ENCODE results near the gene FILIP1L.

FILIP1L gene

DNA sequence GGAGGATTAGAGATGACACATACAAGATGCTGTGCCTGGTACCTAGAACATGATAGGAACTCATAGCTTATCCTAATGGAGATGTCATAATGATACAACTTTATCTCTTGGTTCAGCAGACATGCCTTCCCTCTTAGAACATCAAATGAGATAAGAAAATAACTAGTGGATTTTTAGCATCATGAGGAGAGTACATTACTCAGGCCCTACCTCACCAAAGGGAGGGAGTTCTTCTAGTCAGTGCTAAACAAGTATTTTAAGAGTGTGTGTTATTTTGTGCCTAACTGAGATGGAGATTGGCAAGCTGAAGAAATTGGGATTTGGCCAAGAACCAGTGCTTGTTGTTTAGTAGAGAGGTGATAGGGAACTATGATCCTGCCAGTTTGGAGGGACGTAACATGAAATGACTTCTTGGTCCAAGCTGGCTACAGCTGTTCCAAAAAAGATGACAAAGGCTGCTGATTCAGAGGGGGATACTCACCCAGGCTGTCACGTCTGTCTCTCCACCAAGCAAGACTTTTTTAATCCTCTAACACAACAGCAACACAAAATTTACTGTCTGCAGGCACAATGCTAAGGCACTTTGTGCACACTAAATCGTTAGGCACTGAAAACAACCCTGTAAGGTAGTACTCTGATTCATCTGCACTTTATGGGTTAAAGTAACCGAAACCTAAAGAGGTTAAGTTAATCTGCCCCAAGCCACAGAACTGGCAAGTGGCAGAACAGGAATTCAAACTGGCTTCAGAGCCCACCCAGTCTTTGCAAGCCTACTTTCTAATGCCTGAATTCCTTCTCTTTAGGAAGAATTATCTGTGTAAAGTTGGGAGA, 170.2 kb downstream of the FILIP1L start:
- no peak for DNase-seq

DNA sequence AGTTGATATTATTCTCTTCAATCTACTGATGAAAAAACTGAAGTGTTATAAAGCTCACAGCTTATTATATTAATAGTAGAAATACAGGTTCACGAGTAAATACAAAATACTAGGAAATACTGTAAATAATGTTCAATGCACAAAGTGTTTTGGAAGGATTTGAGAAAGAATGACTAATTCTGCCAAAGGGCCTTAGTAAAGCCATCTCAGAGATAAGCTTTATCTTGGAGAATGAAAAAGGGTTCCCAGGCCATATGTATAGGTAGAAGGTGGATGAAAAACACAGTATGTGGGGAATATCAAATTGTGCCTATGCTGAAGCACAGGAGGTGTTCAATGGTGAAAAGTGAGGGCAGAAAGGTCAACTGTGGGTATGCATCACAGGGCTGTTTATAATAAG, 173.1 kb downstream of the FILIP1L start:
- no peak for DNase-seq

DNA sequence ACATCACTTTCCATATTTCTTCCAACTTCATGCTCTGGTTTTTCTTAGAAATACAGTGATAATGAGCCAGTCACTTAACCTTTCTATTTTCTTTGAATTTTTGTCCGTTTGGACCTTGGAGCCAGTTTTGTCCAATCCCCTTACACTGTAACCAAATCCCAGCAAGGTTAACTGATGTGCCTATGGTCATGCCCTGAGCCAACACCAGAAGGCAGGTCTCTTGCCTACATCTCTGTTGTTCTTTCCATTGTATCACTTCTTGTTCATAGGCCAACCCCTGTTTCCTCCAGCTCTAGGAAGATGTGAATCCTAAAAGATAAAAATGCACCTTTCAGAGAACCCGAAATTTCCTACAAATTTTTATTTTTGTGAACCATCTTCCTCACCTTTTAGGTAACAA, 174.0 kb downstream of the FILIP1L start:
- DNase-seq = no peak

DNA sequence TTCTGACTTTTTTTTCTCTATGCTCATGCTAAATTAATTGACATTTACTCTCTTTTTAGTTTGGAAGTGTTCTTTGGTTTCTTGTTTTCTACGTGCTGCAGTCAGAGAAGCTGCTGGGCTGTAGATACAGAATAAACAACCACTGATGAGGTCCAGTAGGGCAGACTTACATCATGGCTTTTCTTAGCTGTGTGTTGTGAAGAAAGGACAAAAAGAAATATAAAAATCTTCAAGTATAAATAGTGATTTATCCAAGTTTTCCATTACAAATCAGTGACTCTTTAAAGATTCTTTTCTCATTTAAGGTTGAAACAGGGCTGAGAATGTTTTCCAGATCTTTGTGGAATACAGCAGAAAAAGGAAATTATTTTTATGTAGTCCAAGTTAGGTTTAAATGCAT, 174.4 kb downstream of the FILIP1L start:
- DNase-seq = no peak

DNA sequence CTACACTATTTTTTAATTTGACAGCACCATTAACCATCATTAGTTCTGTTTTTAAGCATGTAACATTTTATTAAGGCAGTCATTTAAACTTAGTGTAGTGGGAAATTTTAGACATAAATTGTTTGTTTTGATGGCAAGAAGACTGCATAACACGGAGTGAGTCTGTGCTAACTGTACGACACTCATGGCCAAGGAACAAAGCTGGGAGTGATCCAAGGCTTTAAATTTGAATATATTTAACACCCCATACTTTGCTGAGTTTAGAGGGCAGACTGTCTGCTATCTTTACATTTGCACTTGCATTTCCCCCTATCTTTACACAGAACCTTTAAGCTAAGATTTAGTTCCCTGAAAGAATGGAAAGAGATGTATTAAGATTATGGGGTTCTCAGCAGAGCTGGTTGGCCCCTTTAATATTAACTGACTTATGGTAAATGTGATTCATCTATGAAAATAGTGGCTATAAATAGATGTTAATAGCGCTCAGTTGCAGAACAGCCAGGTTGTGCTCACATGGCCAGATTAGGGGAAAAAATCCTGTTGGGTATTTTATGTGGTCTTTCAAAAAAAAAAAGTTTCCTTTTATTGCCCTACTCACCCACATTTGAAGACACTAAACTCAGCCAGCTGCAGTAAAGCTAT, 175.9 kb downstream of the FILIP1L start:
- DNase-seq = no peak

DNA sequence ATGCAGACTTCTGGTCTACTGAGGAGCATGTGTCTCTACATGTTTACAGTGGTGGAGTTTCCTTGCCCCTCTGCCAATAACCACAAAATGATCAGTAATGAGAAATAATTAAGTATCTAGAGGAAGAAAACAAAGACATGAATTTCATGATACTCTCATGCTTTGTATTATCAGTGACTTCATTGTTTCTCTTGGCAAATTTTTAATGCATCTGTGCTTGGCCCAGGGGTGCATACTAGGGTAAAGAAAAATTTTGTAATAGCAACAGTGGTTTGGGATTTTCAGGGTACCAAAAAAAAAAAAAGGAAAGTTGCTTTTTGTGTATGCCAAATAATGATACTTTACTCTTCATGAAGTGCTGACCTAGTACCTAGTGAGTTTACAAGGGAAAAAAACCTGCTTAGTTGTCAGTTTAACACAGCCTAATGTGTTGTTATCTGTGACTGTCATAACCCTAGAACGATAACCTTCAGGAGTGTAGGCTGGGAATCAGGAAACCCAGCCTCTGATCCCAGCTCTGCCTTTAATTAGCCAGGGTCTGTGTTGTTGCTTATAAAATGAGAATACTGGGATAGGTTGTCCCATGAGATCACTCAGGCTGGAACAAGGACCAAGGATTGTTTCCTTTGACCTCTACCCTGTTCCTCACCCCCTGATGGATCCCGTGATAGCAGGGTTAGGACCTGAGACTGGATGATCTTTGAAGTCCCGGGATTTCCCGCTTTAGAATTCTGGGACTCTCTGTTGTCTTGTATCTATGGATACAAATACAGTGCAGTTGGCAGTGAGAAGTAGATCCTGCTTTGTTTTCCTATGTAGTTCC, 179.1 kb downstream of the FILIP1L start:
- DNase-seq = no peak

DNA sequence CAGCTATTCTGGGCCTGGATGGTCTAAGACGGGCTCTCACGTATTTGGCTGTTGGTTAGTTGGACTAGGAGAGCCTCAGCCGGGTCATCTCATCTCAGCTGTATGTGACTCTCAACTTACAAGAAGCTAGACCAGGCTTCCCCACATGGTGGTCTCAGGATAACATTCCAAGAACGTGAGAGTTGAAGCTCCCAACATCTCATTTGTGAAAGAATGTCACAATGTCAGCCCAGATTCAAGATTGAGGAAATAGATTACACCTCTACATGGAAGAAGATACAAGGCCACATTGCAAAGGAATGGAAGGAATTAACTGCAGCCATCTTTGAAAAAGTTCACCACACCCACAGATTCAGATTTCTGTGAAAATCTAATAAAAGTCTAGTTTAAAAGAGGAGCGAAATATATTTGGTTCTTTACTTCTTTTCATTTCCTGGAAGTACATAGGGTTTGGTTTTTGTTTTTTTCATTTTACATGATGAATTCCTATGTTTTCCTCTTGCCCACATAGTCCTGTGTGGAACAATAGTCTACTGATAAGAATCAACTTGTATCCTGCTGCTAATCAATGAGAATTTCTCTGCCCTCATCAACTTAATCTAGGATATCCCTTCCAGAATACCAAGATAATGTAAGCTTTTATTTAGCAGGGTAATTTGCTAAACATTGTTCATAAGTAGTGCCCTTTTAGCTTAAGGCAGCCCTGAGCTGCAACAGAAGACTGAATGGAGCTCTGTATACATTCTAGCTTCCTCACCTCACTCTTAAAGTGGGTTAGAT, 180.1 kb downstream of the FILIP1L start:
- DNase-seq = no peak

DNA sequence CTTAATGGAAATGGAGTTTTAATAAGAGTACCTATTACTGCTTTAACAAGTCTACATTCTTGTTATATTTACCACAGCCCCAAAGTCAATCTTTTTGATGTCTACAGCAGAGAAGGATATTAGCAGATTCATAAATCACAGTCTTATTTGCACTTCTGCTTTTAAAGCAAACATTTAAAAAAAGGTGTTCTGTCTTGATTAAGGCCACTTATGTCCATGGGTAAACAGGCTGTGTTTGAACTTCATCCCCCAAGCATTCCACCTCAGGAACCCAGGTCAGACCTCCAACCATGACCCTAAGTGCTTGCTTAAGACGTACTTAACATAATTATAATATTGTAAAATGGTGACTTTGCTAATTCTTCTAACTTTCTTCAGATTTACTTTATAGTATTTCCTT, 183.2 kb downstream of the FILIP1L start:
- no peak for DNase-seq

DNA sequence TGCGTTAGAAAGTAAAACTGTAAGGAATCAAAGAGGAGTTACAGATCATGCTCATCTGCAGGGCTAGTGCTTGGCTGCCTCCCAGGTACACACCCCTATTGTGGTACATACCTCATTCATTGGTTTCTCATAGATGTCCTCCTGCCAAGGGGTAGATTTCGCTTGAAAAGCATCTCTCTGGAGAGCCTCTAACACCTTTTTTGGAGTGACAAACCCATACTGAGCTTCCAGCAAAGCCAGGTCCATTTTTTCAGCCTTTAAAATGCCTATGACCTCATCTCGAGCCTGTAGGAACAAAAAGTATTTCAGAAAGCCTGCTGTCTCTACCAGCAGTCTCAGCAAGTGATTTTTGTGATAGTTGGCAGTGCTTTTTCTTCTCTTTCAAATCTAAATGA, 184.6 kb downstream of the FILIP1L start:
- DNase-seq = peak; percentile 14

DNA sequence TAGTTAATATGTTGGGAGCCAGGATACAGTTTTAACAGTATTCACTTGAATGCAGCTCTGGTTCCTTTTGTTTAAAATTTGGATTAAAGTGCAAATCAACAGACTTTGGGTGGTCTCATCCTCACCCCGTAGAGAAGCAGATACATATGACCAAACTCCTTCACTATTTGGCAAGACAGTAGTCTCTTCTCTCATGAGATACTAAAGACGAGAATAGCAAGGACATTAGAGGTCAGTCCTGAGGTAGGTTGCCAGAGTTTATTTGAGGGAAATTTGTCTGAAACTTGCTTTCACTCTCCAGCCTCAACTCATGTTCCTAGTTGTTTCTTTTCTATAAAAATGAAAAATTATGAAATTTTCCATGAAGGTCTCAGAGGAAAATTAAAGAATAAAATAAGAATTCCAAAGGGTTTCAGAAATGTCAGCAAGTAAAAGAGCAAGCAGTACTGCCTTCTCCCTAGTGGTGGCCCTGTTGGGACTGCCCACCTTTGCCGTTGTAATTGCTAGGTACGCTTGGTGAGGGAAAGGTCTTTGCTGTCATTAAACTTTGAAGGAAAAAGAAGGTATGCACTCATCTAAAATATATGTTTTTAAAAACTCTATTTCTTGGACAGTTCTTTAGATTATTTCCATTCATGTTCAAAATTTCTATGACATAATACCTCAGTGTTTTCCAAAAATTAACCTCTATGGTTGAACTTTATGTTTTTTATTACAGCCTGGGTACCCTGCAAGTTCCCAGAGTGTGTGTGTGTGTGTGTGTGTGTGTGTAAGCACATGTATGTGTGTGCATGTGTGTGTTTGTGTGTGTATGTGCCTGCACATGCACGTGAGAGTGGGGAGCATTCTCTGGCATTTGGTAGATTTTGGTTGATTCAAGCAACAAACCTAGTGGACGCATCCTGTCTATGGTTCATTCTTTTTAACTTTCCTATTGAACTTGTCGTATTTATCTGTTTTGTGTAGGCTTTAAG, 185.2 kb downstream of the FILIP1L start:
- DNase-seq = no peak

DNA sequence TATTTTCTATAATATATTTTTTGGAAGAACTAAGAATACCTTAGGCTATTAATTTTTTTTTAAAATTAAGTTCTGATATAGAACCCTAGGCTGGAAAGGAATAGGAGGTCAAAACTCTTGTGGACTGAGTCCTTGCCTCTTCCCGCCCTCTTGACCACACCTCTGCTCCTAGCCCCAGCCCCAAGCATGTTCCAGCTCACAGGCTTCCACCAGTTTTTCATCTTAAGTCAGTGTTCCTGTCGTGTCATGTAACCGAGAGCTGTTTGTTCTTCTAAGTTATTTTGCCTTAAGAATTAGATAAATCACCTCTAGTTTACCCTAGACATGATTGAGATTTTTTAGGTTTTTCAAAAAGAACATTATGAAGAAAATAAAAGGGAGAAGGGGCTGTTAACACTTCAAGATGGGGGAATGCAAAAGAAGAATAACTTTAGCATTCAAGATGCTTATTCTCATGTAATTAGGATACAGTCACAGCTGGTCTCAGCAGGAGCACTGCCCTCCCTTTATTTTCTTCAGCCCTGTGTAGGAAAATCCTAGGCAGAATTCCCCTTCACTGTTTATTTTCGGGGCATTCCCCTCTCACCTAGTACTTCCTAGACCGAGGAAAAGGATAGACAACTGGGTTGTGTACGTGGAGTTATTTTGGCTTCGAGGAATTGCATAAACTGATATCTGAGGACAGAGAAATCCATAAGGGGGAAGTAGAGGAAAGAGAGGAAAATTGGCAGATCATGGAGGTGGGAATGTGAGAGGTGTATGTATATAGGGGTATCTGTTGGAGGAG, 186.4 kb downstream of the FILIP1L start:
- no peak for DNase-seq

DNA sequence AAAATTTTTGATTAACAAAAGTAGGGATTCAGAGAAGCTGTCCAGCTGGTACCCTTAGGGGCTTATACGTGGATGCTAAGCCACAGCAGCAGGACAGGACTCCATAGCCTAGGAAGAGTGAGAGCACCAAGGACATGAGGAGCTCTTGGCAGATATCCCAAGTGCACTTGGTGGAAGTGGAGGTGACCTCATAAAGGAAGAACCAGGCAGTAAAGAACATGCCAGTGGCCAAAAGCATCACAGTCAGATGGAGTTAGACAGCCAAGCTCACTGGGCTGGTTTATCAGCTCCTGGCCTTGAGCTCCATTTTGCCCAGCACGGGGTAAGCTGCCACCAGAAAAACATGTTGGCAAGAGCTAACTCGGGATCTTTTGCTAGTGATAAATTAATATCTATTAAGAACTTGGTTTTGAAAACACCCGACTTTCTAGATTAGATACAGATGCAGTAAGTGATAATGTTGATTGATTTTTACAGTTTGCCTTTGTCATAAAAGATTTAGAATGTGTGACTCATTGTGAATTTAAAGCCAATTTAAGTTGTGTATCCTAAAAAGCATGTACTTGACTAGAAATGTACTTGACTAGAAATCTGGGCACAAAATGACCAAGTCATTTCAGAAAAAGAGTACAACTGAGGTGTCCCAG, 188.6 kb downstream of the FILIP1L start:
- peak; percentile 7 for DNase-seq

DNA sequence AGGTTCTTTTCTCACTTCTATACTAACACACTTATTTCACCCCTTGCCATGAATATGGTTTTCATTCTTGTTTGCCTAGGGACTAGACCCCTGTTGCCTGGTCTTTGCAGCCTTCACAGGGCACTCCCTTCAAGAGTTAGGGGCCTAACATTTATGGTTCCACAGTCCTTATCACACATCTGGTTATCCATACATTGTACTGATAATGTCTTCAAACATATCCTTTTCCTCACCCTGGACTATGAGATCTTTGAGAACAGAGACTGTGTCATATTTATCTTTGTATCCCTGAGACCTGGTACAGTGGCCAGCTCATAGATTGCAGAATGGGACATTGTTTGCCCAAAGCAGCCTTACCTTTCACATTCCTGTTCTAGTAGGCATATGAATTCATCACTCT, 190.4 kb downstream of the FILIP1L start:
- no peak for DNase-seq

DNA sequence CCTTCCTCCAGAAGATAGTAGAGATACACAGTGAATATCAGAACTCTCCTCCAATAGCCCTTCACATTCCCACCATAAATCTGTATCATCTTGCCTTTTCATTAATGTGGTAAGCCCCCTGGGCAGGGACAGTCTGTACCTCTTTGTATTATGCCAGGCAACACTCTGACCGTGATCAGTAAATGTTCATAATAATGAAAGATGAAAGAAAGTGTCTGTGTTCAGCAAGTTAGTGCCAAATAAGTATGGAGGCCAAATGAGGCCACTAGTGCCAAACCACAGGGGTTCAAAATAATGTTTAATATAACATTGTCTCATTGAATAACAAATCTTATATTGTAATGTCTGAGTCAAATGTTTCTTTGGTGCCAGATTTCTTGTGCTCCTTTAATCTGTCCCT, 192.3 kb downstream of the FILIP1L start:
- DNase-seq = no peak

DNA sequence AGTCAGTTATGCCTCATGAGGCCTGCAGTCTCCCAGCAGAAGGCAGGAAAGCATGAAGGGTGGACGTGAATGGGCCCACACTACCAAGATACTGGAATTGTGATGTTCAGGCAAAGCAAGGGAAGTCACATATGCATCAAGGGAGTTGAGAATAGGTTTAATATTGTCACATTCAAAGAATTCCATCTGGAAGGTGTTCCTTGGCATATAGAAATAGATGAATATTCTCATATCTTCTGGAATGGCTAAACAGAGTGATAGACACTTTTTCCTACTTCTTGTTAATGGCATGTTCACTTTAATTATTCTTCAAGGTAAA, 193.0 kb downstream of the FILIP1L start:
- DNase-seq = no peak

DNA sequence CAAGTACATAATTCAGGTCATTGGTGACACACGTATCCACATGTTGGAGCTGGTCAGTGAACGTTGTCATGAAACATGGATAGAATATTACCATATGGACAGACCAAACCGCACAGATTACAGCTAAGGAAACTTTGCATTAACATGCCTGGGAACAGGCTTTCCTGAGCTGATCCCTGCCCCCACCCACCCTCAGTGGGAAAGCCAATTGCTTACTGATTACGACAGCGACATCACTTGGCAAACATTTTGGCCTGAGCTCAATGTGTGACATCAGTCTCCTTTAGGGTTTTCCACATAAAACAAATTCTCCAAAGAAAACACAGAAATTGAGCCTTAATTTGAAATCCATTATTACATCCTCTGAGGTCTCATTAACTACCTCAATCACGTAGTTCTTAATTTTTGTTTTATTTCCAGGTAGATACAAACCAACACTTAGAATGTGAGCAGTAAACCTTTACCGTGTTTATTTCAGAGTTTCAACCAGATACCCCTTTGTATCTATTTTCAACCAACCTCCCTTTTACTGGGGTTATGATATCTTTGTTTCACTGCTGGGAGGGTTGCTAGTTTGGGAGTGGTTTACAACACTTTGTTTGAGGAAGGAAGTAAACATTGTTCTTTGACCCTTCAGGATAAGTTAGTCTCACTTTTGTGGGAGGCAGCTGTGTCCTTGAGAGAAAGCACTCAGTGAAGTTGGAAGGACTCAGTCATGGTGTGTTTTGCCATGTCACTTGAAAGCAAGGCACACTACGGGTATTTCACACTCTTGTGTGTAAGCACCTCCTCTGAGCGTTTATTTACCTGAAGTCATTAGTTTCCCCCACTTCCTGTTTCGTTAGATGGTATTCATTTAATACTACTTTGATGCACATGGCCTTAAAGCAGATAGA, 193.6 kb downstream of the FILIP1L start:
- DNase-seq = no peak

DNA sequence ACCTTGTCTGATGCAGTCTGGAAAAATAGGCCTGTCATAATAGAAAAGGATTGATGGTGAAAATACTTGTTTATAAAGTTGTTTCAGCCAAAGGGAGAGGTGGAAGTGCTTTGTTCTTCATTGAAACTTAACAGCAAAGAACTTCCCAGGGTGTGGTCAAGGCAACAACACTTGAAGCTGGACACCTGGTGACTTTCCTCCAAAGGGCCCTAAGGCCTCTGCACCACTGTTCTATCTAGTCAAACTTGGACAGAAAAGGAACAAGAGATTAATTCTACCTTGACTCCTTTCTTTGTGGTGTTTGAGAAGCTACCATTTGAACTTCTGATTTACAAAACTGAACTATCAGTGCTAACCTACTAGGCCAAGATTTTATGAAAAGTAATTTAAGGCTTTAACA, 194.6 kb downstream of the FILIP1L start:
- DNase-seq = no peak

DNA sequence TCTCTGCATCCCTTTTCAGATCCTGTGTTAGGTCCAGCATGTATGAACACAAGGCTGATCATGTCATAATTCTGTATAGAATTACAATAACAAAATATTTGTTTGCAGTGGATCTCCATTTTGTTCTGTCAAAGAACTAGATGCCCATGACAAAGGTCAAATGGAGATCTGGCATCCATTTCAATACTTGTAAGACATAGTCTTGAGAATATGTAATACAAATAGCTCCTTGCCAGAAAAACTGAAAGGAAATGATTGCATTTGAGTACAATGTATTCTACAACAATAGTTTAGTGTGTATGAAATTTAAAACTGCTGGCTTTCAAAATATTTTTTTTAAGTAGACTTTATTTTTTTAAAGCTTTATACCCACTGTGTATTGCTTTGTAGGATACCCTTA, 195.6 kb downstream of the FILIP1L start:
- no peak for DNase-seq

DNA sequence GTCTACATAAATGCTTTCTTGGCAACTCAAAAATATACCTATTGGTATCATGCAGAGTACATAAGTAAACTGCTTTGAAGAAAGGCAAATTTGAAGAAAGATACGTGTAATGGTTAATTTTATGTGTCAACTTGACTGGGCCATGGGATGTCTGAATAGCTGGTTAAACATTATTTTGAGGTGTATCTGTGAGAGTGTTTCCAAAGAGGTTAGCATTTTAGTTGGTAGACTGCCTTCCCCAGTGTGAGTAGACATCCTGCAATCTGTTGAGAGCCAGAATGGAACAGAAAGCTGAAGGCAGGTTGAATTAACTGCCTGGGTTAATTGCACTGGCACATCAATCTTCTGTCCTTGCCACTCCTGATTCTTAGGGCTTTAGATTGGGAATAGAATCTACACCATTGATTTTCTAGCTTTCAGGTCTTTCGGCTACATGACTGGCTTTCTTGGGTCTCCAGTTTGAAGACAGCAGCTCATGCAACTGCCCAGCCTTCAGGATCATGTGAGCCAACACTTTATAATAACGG, 198.3 kb downstream of the FILIP1L start:
- no peak for DNase-seq

Data from NCI-H1092 (cell line).